Bone marrow (tissue), 2 donors: ENCODE results near the gene VGF.
"Not testable (repeated sequence)": the region's sequence is repeated elsewhere in the genome, so short reads cannot be mapped to it uniquely, and the experiment has no call there.

ENCODE experiments used
- DNase-seq, 2 donors: peaks; one replicate each; lab custom pipeline; 2025; lab: John Stamatoyannopoulos, UW

The VGF gene

GRCh38 chr7:101115215-101115614 is 50.2 kb downstream of the VGF start:
- DNase-seq = no peak

- no peak for DNase-seq
Observed at GRCh38 chr7:101114492-101114891, 50.9 kb downstream of the VGF start.

GRCh38 chr7:101113836-101114235 is 51.5 kb downstream of the VGF start:
- no peak for DNase-seq

- DNase-seq = not testable (repeated sequence)
Observed at GRCh38 chr7:101113140-101113539, 52.2 kb downstream of the VGF start.
